K562 (cell line): ENCODE data around the gene MMP19. TPM values are rescaled to one million over a fixed set of nuclear protein-coding genes. Genes with fewer than 3 reads are reported as not detected.
A peak's percentile ranks its signal among the peaks of the same experiment; 100 is the strongest.

Experiments used
- CBX1 ChIP-seq: sonication (generic); IDR thresholded peaks from 2 replicates; pipeline ENCODE4 v1.6.1; 2016; ENCODE audit warnings: antibody characterized with exemption, low read depth, mild to moderate bottlenecking
- GTF2E2 ChIP-seq: fragments of 200-800 bp; sonication (Bioruptor generic); IDR thresholded peaks from 2 replicates; pipeline ENCODE4 v1.6.1; 2016; ENCODE audit warnings: missing genetic modification characterization, missing compliant biosample characterization
- GTF2F1 ChIP-seq: IDR thresholded peaks from 2 replicates; pipeline ENCODE4 v1.6.1; 2011; ENCODE audit warnings: low read depth, low read length, improper control_type of control experiment
- JUN ChIP-seq, 2 experiments: sonication (generic) in 1 of 2; formaldehyde crosslinking in 1 of 2; IDR thresholded peaks; 2 replicates each; pipeline versions ENCODE4 v1.6.1 to v1.8.0; 2012 to 2022; ENCODE audit warnings: borderline replicate concordance in 2 of 2, mild to moderate bottlenecking in 2 of 2, improper control_type of control experiment in 1 of 2, low read depth in 1 of 2, low read length in 1 of 2, missing genetic modification reagents in 1 of 2
- KLF6 ChIP-seq: fragments of 250-450 bp; sonication (Bioruptor Pico); IDR thresholded peaks from 2 replicates; pipeline ENCODE4 v1.4.0; 2020; ENCODE audit warnings: mild to moderate bottlenecking, moderate library complexity, borderline replicate concordance
- LCOR ChIP-seq: sonication (generic); formaldehyde crosslinking; IDR thresholded peaks from 2 replicates; pipeline ENCODE4 v1.8.0; 2022; ENCODE audit warnings: mild to moderate bottlenecking, missing genetic modification reagents
- MXI1 ChIP-seq: IDR thresholded peaks from 2 replicates; pipeline ENCODE4 v1.6.1; 2011; ENCODE audit warnings: low read depth, mild to moderate bottlenecking, improper control_type of control experiment, low read length
- PYGO2 ChIP-seq: fragments of 450-650 bp; IDR thresholded peaks from 2 replicates; pipeline ENCODE4 v1.6.1; 2016; ENCODE audit warnings: mild to moderate bottlenecking, missing genetic modification characterization, moderate library complexity, missing compliant biosample characterization
- SIN3A ChIP-seq, 2 experiments: fragments of 150-350 bp in 1 of 2; IDR thresholded peaks; 2 replicates each; pipeline ENCODE4 v1.6.1; 2011 to 2016; ENCODE audit warnings: borderline replicate concordance in 2 of 2, low read depth in 2 of 2, low read length in 2 of 2, mild to moderate bottlenecking in 2 of 2, moderate library complexity in 2 of 2; ENCODE audit not compliant: control insufficient read depth in 1 of 2
- SIN3B ChIP-seq: fragments of 450-650 bp; IDR thresholded peaks from 2 replicates; pipeline ENCODE4 v1.6.1; 2017; ENCODE audit warnings: low read depth, mild to moderate bottlenecking, moderate library complexity
- ZNF174 ChIP-seq: fragments of 250-450 bp; sonication (Bioruptor Pico); IDR thresholded peaks from 2 replicates; pipeline ENCODE4 v1.4.0; 2020; ENCODE audit warnings: mild to moderate bottlenecking
- ZNF316 ChIP-seq: fragments of 450-650 bp; IDR thresholded peaks from 2 replicates; pipeline ENCODE4 v1.6.1; 2016
- polyA plus RNA-seq, 8 experiments: library from polyadenylated mRNA; depleted of rRNA in 4 of 8; stranded (reverse) in 5 of 8; unstranded in 3 of 8; fragments of >200 nt; fragmentation: Nextera tagmentation in 2 of 8; fragmentation: Illumina TruSeq in 1 of 8; extraction: Ambion mirVana in 2 of 8; extraction: Trizol in 1 of 8; gene quantifications; 2 replicates each; pipeline versions ENCODE4 v1.2.1 to v1.2.3, GENCODE V29; 2011 to 2014; ENCODE audit warnings: inconsistent platforms in 1 of 8, missing spikeins in 1 of 8
- total RNA-seq, 7 experiments: library from RNA; depleted of rRNA in 6 of 7; stranded (reverse); fragments of >200 nt in 6 of 7; fragmentation: Illumina TruSeq in 2 of 7; extraction: Trizol in 2 of 7; gene quantifications; 2 replicates each; pipeline versions ENCODE4 v1.2.1 to v1.2.3, GENCODE V29; 2011 to 2021; ENCODE audit warnings: low replicate concordance in 1 of 7
- TF ChIP-seq, protein P1 (sequence below): fragments of 250-450 bp; sonication (Bioruptor Pico); IDR thresholded peaks from 2 replicates; pipeline ENCODE4 v1.4.0; 2020
- TF ChIP-seq, protein P2 (sequence below): fragments of 250-450 bp; sonication (Bioruptor Pico); IDR thresholded peaks from 2 replicates; pipeline ENCODE4 v1.9.0; 2021; ENCODE audit warnings: mild to moderate bottlenecking, inconsistent platforms
- TF ChIP-seq, protein P3 (sequence below): fragments of 450-650 bp; IDR thresholded peaks from 2 replicates; pipeline ENCODE4 v1.6.1; 2018; ENCODE audit not compliant: partially characterized antibody
- TF ChIP-seq, protein P4 (sequence below): fragments of 450-650 bp; IDR thresholded peaks from 2 replicates; pipeline ENCODE4 v1.7.0; 2016; ENCODE audit warnings: borderline replicate concordance
- TF ChIP-seq, protein P5 (sequence below): IDR thresholded peaks from 2 replicates; pipeline ENCODE4 v1.6.1; 2011; ENCODE audit not compliant: insufficient read length; ENCODE audit errors: extremely low read depth

The MMP19 gene
- total and polyA plus RNA-seq, 9 of the 15 experiments (the other 6 are each of a cell fraction or from before 2014, with no cell fraction given), result 0.14 to 1.6 (median 0.66) TPM

DNA sequence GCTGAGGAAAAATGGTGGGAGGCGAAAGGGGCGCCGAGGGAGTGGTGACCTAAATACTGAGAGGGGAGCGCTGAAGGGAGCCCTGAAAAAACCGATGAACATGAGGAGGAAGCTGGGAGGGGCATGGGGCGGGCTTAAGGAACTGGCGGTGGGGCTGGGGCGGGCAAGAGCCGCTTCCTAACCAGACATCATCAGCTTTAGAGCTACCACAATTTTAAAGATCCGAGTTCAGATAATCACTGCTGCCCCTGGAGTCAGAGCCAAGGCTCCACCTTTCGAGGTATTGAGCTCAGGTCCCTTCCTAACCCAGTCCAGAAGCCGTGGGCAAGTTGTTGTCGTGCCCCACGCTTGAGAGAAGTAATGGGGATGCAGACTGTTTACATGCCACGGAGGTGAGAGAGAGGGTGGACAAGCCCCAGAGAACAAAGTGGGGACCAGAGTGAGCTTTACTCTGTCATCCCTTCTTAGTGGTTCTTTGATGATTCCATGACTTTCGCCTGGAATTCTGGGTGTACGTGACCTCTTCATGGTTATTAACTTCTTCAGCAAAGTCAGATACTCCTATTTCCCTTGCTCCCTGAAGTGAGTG lies 24.5 kb downstream of the MMP19 start (continued):
- TF ChIP-seq, protein P1, sequence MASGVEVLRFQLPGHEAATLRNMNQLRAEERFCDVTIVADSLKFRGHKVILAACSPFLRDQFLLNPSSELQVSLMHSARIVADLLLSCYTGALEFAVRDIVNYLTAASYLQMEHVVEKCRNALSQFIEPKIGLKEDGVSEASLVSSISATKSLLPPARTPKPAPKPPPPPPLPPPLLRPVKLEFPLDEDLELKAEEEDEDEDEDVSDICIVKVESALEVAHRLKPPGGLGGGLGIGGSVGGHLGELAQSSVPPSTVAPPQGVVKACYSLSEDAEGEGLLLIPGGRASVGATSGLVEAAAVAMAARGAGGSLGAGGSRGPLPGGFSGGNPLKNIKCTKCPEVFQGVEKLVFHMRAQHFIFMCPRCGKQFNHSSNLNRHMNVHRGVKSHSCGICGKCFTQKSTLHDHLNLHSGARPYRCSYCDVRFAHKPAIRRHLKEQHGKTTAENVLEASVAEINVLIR (CRISPR knock-in tag), result no peak
- 0 out of 2 replicates have a peak, but pooled peaks have one; percentile 5 for TF ChIP-seq JUN (IDR thresholded peaks at IDR 0.05; ENCODE audit: borderline replicate concordance, low read depth, low read length)
- TF ChIP-seq JUN (CRISPR knock-in tag; IDR thresholded peaks at IDR 0.05; ENCODE audit: borderline replicate concordance), result no peak
- TF ChIP-seq CBX1, result no peak
- no peak for TF ChIP-seq KLF6 (CRISPR knock-in tag)
- no peak for TF ChIP-seq PYGO2 (tag)
- TF ChIP-seq GTF2F1, result no peak
- TF ChIP-seq SIN3A (IDR thresholded peaks at IDR 0.05; ENCODE audit: borderline replicate concordance in 2 of 2, control insufficient read depth in 1 of 2, low read depth in 2 of 2, low read length in 2 of 2), result 0 out of 4 replicates have a peak, but pooled peaks of 1 of the 2 experiments have one; percentile 79
- TF ChIP-seq, protein P2, sequence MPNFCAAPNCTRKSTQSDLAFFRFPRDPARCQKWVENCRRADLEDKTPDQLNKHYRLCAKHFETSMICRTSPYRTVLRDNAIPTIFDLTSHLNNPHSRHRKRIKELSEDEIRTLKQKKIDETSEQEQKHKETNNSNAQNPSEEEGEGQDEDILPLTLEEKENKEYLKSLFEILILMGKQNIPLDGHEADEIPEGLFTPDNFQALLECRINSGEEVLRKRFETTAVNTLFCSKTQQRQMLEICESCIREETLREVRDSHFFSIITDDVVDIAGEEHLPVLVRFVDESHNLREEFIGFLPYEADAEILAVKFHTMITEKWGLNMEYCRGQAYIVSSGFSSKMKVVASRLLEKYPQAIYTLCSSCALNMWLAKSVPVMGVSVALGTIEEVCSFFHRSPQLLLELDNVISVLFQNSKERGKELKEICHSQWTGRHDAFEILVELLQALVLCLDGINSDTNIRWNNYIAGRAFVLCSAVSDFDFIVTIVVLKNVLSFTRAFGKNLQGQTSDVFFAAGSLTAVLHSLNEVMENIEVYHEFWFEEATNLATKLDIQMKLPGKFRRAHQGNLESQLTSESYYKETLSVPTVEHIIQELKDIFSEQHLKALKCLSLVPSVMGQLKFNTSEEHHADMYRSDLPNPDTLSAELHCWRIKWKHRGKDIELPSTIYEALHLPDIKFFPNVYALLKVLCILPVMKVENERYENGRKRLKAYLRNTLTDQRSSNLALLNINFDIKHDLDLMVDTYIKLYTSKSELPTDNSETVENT (CRISPR knock-in tag), result no peak
- TF ChIP-seq, protein P3, sequence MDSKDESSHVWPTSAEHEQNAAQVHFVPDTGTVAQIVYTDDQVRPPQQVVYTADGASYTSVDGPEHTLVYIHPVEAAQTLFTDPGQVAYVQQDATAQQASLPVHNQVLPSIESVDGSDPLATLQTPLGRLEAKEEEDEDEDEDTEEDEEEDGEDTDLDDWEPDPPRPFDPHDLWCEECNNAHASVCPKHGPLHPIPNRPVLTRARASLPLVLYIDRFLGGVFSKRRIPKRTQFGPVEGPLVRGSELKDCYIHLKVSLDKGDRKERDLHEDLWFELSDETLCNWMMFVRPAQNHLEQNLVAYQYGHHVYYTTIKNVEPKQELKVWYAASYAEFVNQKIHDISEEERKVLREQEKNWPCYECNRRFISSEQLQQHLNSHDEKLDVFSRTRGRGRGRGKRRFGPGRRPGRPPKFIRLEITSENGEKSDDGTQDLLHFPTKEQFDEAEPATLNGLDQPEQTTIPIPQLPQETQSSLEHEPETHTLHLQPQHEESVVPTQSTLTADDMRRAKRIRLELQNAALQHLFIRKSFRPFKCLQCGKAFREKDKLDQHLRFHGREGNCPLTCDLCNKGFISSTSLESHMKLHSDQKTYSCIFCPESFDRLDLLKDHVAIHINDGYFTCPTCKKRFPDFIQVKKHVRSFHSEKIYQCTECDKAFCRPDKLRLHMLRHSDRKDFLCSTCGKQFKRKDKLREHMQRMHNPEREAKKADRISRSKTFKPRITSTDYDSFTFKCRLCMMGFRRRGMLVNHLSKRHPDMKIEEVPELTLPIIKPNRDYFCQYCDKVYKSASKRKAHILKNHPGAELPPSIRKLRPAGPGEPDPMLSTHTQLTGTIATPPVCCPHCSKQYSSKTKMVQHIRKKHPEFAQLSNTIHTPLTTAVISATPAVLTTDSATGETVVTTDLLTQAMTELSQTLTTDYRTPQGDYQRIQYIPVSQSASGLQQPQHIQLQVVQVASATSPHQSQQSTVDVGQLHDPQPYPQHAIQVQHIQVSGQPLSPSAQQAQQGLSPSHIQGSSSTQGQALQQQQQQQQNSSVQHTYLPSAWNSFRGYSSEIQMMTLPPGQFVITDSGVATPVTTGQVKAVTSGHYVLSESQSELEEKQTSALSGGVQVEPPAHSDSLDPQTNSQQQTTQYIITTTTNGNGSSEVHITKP, result no peak
- TF ChIP-seq GTF2E2 (tag), result no peak
- TF ChIP-seq SIN3B, result 0 out of 2 replicates have a peak, but pooled peaks have one; percentile 24
- TF ChIP-seq, protein P4, sequence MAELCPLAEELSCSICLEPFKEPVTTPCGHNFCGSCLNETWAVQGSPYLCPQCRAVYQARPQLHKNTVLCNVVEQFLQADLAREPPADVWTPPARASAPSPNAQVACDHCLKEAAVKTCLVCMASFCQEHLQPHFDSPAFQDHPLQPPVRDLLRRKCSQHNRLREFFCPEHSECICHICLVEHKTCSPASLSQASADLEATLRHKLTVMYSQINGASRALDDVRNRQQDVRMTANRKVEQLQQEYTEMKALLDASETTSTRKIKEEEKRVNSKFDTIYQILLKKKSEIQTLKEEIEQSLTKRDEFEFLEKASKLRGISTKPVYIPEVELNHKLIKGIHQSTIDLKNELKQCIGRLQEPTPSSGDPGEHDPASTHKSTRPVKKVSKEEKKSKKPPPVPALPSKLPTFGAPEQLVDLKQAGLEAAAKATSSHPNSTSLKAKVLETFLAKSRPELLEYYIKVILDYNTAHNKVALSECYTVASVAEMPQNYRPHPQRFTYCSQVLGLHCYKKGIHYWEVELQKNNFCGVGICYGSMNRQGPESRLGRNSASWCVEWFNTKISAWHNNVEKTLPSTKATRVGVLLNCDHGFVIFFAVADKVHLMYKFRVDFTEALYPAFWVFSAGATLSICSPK, result no peak
- TF ChIP-seq MXI1, result peak; percentile 68; the same call in 1 of the 2 replicates
- TF ChIP-seq, protein P5, sequence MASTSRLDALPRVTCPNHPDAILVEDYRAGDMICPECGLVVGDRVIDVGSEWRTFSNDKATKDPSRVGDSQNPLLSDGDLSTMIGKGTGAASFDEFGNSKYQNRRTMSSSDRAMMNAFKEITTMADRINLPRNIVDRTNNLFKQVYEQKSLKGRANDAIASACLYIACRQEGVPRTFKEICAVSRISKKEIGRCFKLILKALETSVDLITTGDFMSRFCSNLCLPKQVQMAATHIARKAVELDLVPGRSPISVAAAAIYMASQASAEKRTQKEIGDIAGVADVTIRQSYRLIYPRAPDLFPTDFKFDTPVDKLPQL, result no peak
- TF ChIP-seq ZNF174 (CRISPR knock-in tag), result no peak
- no peak for TF ChIP-seq LCOR
- TF ChIP-seq ZNF316, result no peak
